Measurements from ENCODE around the gene DUSP1. TPM values are rescaled to one million over a fixed set of nuclear protein-coding genes. Genes with fewer than 3 reads are reported as not detected.

DUSP1 gene
- total and polyA plus RNA-seq, 9 of the 15 experiments (the other 6 are each of a cell fraction or from before 2014, with no cell fraction given), result 2.1 to 14.2 (median 8.5) TPM

GRCh38 chr5:172807766-172808311, 36.8 kb upstream of the DUSP1 start (continued):
- TF ChIP-seq SMAD2 (IDR thresholded peaks at IDR 0.05; ENCODE audit: low read depth, low read length) (no peak), ZNF24 (IDR thresholded peaks at IDR 0.05) (peak; percentile 78), THRB (CRISPR knock-in tag; conservative IDR thresholded peaks at IDR 0.05) (no peak), EZH2 (IDR thresholded peaks at IDR 0.05; ENCODE audit: borderline replicate concordance, low read depth, low read length) (no peak), CREB3 (tag; conservative IDR thresholded peaks at IDR 0.05; ENCODE audit: low read depth) (no peak), ATF3 (IDR thresholded peaks at IDR 0.05) (no peak), ATF3 (CRISPR knock-in tag; conservative IDR thresholded peaks at IDR 0.05) (no peak), BRD4 (IDR thresholded peaks at IDR 0.05) (no peak), ZFP91 (CRISPR knock-in tag; IDR thresholded peaks at IDR 0.05) (peak; percentile 80; the same call in 1 of the 2 replicates), ZNF121 (CRISPR knock-in tag; conservative IDR thresholded peaks at IDR 0.05) (peak; percentile 97), SETDB1 (IDR thresholded peaks at IDR 0.05; ENCODE audit: low read length) (no peak), RFX5 (IDR thresholded peaks at IDR 0.05; ENCODE audit: low read depth, low read length) (no peak), SIN3A (IDR thresholded peaks at IDR 0.05; ENCODE audit: borderline replicate concordance in 2 of 2, control insufficient read depth in 1 of 2, low read depth in 2 of 2, low read length in 2 of 2) (no peak), KDM1A (IDR thresholded peaks at IDR 0.05) (no peak; a peak in 1 of 4 replicates)
